B cell (primary cell): Measurements from ENCODE around the gene FMN1. TPM values are rescaled to one million over a fixed set of nuclear protein-coding genes. Genes with fewer than 3 reads are reported as not detected.

Experiments
- ATAC-seq: fragments of 200-7000 bp; cut with Tn5 transposase; one replicate; pipeline ENCODE4 v1.10.0; 2021; ENCODE audit warnings: low read depth, mild to moderate bottlenecking, moderate number of reproducible peaks, moderate library complexity
- CTCF ChIA-PET: fragments of 350-600 bp; sonication (Branson Sonifier 250); formaldehyde crosslinking; loops from one replicate; lab custom pipeline; 2021; ENCODE audit warnings: antibody characterized with exemption, inconsistent platforms; lab: Charles Lee
- POLR2A ChIA-PET: fragments of 350-600 bp; sonication (Branson Sonifier 250); formaldehyde crosslinking; loops from one replicate; lab custom pipeline; 2021; ENCODE audit warnings: antibody characterized with exemption; lab: Charles Lee
- DNase-seq: peaks from one replicate; pipeline ENCODE4 v3.0.0; 2013
- H2AFZ ChIP-seq: 2 replicates; pipeline ENCODE4 v1.6.1; 2012; ENCODE audit warnings: mild to moderate bottlenecking, low read depth, low read length; ENCODE audit not compliant: insufficient read depth, poor library complexity, severe bottlenecking
- H3K27ac ChIP-seq, 2 donors: 1 replicate in 1 of 2; 2 replicates in 1 of 2; pipeline ENCODE4 v1.5.1; 2012 to 2013; ENCODE audit warnings: low read length in 2 of 2, mild to moderate bottlenecking in 2 of 2, moderate library complexity in 1 of 2
- H3K27me3 ChIP-seq, 4 experiments: fragments of 200-600 bp in 1 of 4; sonication (generic) in 1 of 4; replicated peaks in 1 of 4; 1 replicate in 2 of 4; 2 replicates in 2 of 4; pipeline versions ENCODE4 v1.6.1 to v1.7.0; 2013 to 2016; ENCODE audit warnings: low read length in 3 of 4, mild to moderate bottlenecking in 2 of 4, mixed read lengths in 1 of 4, moderate library complexity in 1 of 4; ENCODE audit not compliant: insufficient read depth in 4 of 4, control insufficient read depth in 3 of 4; ENCODE audit errors: control extremely low read depth in 1 of 4
- H3K36me3 ChIP-seq, 2 experiments: replicated peaks in 1 of 2; 1 replicate in 1 of 2; 2 replicates in 1 of 2; pipeline versions ENCODE4 v1.6.1 to v1.7.1; 2013; ENCODE audit warnings: low read length in 1 of 2; ENCODE audit not compliant: insufficient read depth in 2 of 2, control insufficient read depth in 1 of 2; ENCODE audit errors: control extremely low read depth in 1 of 2, extremely low read depth in 1 of 2
- H3K4me1 ChIP-seq, 2 donors: fragments of 200-600 bp in 1 of 2; sonication (generic) in 1 of 2; 1 replicate in 1 of 2; 2 replicates in 1 of 2; pipeline versions ENCODE4 v1.5.1 to v1.6.1; 2013 to 2017; ENCODE audit warnings: low read length in 2 of 2; ENCODE audit not compliant: control insufficient read depth in 2 of 2, insufficient read depth in 2 of 2
- H3K4me2 ChIP-seq: replicated peaks from 2 replicates; pipeline ENCODE3; 2012; ENCODE audit warnings: mild to moderate bottlenecking, low read depth, low read length; ENCODE audit not compliant: poor library complexity, severe bottlenecking
- H3K4me3 ChIP-seq, 5 experiments: fragments of 200-600 bp in 1 of 5; sonication (generic) in 1 of 5; 1 replicate in 3 of 5; 2 replicates in 2 of 5; pipeline versions ENCODE4 v1.5.1 to v1.7.0; 2011 to 2016; ENCODE audit warnings: low read length in 4 of 5, mild to moderate bottlenecking in 4 of 5, low read depth in 2 of 5, control low read depth in 1 of 5, moderate library complexity in 1 of 5; ENCODE audit not compliant: insufficient read depth in 1 of 5; ENCODE audit errors: control extremely low read depth in 1 of 5, extremely low read depth in 1 of 5
- H3K79me2 ChIP-seq: fragments of 200-600 bp; sonication (generic); one replicate; pipeline ENCODE4 v1.6.0; 2016; ENCODE audit warnings: low read length; ENCODE audit not compliant: control insufficient read depth, insufficient read depth
- H3K9ac ChIP-seq: fragments of 200-600 bp; sonication (generic); 2 replicates; pipeline ENCODE4 v1.6.1; 2017; ENCODE audit warnings: mild to moderate bottlenecking, low read length, moderate library complexity
- H3K9me3 ChIP-seq, 3 donors: one replicate each; pipeline versions ENCODE4 v1.6.1 to v1.7.1; 2013; ENCODE audit warnings: low read length in 2 of 3; ENCODE audit not compliant: control insufficient read depth in 2 of 3, insufficient read depth in 1 of 3; ENCODE audit errors: control extremely low read depth in 1 of 3
- H4K20me1 ChIP-seq: 2 replicates; pipeline ENCODE4 v1.6.0; 2012; ENCODE audit warnings: mild to moderate bottlenecking, low read length; ENCODE audit not compliant: insufficient read depth, control insufficient read depth, poor library complexity, severe bottlenecking
- H3K27ac Mint-ChIP-seq: one replicate; pipeline ENCODE4 v1.8.0; 2021; ENCODE audit warnings: mixed read lengths
- H3K27me3 Mint-ChIP-seq: one replicate; pipeline ENCODE4 v1.8.0; 2021; ENCODE audit warnings: mixed read lengths
- H3K4me1 Mint-ChIP-seq: one replicate; pipeline ENCODE4 v1.8.0; 2021; ENCODE audit warnings: mixed read lengths
- H3K4me3 Mint-ChIP-seq: one replicate; pipeline ENCODE4 v1.8.0; 2021; ENCODE audit warnings: mixed read lengths
- H3K9me3 Mint-ChIP-seq: one replicate; pipeline ENCODE4 v1.8.0; 2022; ENCODE audit warnings: mixed read lengths; ENCODE audit not compliant: insufficient read depth
- CTCF ChIP-seq: fragments of 200-600 bp; IDR thresholded peaks from one replicate; pipeline ENCODE4 v1.8.0; 2022; ENCODE audit warnings: antibody characterized with exemption, mild to moderate bottlenecking
- EZH2 ChIP-seq: IDR thresholded peaks from 2 replicates; pipeline ENCODE4 v1.6.1; 2012; ENCODE audit warnings: borderline replicate concordance, low read depth, mild to moderate bottlenecking, moderate library complexity, low read length; ENCODE audit not compliant: insufficient read depth, poor library complexity, severe bottlenecking
- WGBS: methylation state at CpG from one replicate; pipeline ENCODE4 v1.1.5; 2013; ENCODE audit warnings: missing lambda C conversion rate; ENCODE audit not compliant: insufficient coverage; 5-methylcytosine and 5-hydroxymethylcytosine counted together
- intact Hi-C: fragments of 100-400 bp; cut with micrococcal nuclease; formaldehyde crosslinking; loops from one replicate; pipeline ENCODE4 v1.10.0; 2022
- polyA plus RNA-seq: library from polyadenylated mRNA; depleted of rRNA; stranded (reverse); fragments of >200 nt; gene quantifications from 2 replicates; pipeline ENCODE4 v1.2.3, GENCODE V29; 2012
- total RNA-seq, 2 donors: library from RNA; stranded (reverse); fragments of 120-200 nt in 1 of 2; gene quantifications; 1 replicate in 1 of 2; 2 replicates in 1 of 2; pipeline versions ENCODE4 v1.2.3 to v1.2.4, GENCODE V29; 2013 to 2022

Gene FMN1
- total and polyA plus RNA-seq, 2 donors (not counting 1 experiment from before 2014, with no cell fraction given), result 0.21 to 0.96 TPM

- no peak overlapping the region for H3K27ac ChIP-seq
- H3K4me3 ChIP-seq, result no peak overlapping the region
- DNase-seq, result no peak
- ChIA-PET CTCF (no interaction called here), POLR2A (no interaction called here)
- Mint-ChIP-seq H3K27me3 (peaks cover 26% of the 10 kb centered on the region), H3K27ac (no peak overlapping the region), H3K4me1 (peaks cover 16% of the 10 kb centered on the region), H3K4me3 (no peak overlapping the region), H3K9me3 (no peaks in the 10 kb centered on the region)
- H2AFZ ChIP-seq, result no peak overlapping the region
- peaks cover 0 to 3% (median 1%) of the 10 kb centered on the region in 4 experiments for H3K27me3 ChIP-seq
- no peaks in the 10 kb centered on the region for H4K20me1 ChIP-seq
- no peak overlapping the region for H3K4me2 ChIP-seq
- no peaks in the 10 kb centered on the region for H3K36me3 ChIP-seq
- 97% methylated on average over 8 of the region's 8 CpGs for WGBS
- H3K4me1 ChIP-seq, result peaks cover 10 to 13% of the 10 kb centered on the region in 2 donors
- intact Hi-C loops, result no loop called here
- H3K9ac ChIP-seq, result no peak overlapping the region
- TF ChIP-seq EZH2 (no peak), CTCF (no peak)
- H3K79me2 ChIP-seq, result no peaks in the 10 kb centered on the region
- H3K9me3 ChIP-seq, result no peaks in the 10 kb centered on the region
- no peak for ATAC-seq
Observed at GRCh38 chr15:32837935-32838334, 356.6 kb downstream of the FMN1 start.

DNA sequence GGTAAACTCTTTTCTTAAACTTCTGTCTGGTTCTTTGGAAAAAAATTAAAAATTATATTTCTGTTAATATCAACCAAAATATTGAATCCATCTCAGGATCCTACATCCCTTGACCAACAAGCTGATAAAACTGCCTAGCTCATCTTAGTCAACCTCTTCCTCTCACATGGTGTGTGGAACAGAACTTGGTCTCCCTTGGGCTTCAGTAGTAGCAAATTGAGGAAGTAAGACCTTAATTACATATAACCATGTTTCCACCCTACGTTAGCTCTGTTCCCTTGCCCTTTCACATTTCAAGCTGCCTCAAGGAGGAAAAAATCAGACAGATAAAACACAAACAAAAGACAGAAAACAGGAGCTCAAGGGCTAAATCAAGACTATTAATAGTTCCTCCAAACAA, 360.4 kb downstream of the FMN1 start:
- peak; percentile 99 for ATAC-seq
- intact Hi-C loops, result loop anchor here (2.0 to 5.0 kb wide), 2 partner anchors 38 to 75 kb away; no protein-coding TSS in a partner anchor
- Histone ChIP-seq H3K27ac (no peak overlapping the region), H3K4me1 (peaks cover 10 to 13% of the 10 kb centered on the region in 2 donors), H3K79me2 (no peaks in the 10 kb centered on the region), H4K20me1 (no peaks in the 10 kb centered on the region), H3K9ac (no peak overlapping the region), H3K4me3 (no peak overlapping the region), H3K36me3 (no peaks in the 10 kb centered on the region), H3K4me2 (peak overlapping the region; percentile 35), H3K27me3 (peaks cover 0 to 3% (median 1%) of the 10 kb centered on the region in 4 experiments), H2AFZ (peak overlapping the region; percentile 41), H3K9me3 (no peaks in the 10 kb centered on the region)
- peaks cover 16% of the 10 kb centered on the region for H3K4me1 Mint-ChIP-seq
- no peaks in the 10 kb centered on the region for H3K9me3 Mint-ChIP-seq
- POLR2A ChIA-PET, result no interaction called here
- H3K27ac Mint-ChIP-seq, result peak overlapping the region; percentile 12
- TF ChIP-seq CTCF (no peak), EZH2 (no peak)
- CTCF ChIA-PET, result interaction anchor here (1.0 to 5.9 kb wide), 6 partner anchors 10 to 866 kb away, joined by 3 to 62 read pairs (median 6); no protein-coding TSS in a partner anchor
- peak overlapping the region; percentile 33 for H3K4me3 Mint-ChIP-seq
- 0% methylated on average over 1 of the region's 1 CpG for WGBS
- H3K27me3 Mint-ChIP-seq, result peaks cover 21% of the 10 kb centered on the region
- peak; percentile 63 for DNase-seq
